GM04504 (cell line): ENCODE measurements around the gene IL21R.
"Not testable (repeated sequence)": the region's sequence is repeated elsewhere in the genome, so short reads cannot be mapped to it uniquely, and the experiment has no call there.

Experiments used
- DNase-seq: peaks from one replicate; pipeline ENCODE4 v3.0.0-alpha.2; 2012; ENCODE audit warnings: low read depth

The IL21R gene

GRCh38 chr16:27377666-27378485, 24.1 kb upstream of the IL21R start:
- no peak for DNase-seq

GRCh38 chr16:27378871-27379481, 23.0 kb upstream of the IL21R start:
- DNase-seq: no peak

GRCh38 chr16:27379919-27380318, 22.1 kb upstream of the IL21R start:
- DNase-seq: no peak

GRCh38 chr16:27381236-27381635, 20.7 kb upstream of the IL21R start:
- DNase-seq: no peak

- no peak for DNase-seq
Measured at GRCh38 chr16:27381974-27382855, 19.8 kb upstream of the IL21R start.

GRCh38 chr16:27383556-27384243, 18.3 kb upstream of the IL21R start:
- DNase-seq: no peak

GRCh38 chr16:27384425-27384824, 17.5 kb upstream of the IL21R start:
- no peak for DNase-seq

- no peak for DNase-seq
Measured at GRCh38 chr16:27385398-27385797, 16.6 kb upstream of the IL21R start.

- DNase-seq: no peak
Measured at GRCh38 chr16:27386674-27387073, 15.3 kb upstream of the IL21R start.

- no peak for DNase-seq
Measured at GRCh38 chr16:27387724-27388123, 14.2 kb upstream of the IL21R start.

- DNase-seq: no peak
Measured at GRCh38 chr16:27389272-27389961, 12.6 kb upstream of the IL21R start.

- no peak for DNase-seq
Measured at GRCh38 chr16:27390151-27390550, 11.8 kb upstream of the IL21R start.

- DNase-seq: no peak
Measured at GRCh38 chr16:27392671-27393070, 9.3 kb upstream of the IL21R start.

GRCh38 chr16:27394516-27394915, 7.5 kb upstream of the IL21R start:
- no peak for DNase-seq

GRCh38 chr16:27398341-27398893, 3.6 kb upstream of the IL21R start:
- not testable (repeated sequence) for DNase-seq

GRCh38 chr16:27398894-27399853, 2.8 kb upstream of the IL21R start:
- DNase-seq: no peak

GRCh38 chr16:27399969-27400368, 2.0 kb upstream of the IL21R start:
- no peak for DNase-seq

- no peak for DNase-seq
Measured at GRCh38 chr16:27400751-27401620, 988 bp upstream of the IL21R start.

GRCh38 chr16:27402569-27402963, 592 bp downstream of the IL21R start:
- DNase-seq: no peak
